Stimulated activated effector memory CD8-positive, alpha-beta T cell treated with anti-CD3 and anti-CD28 coated beads, Interleukin-12 subunit alpha, Interleukin-12 subunit beta, amount 100 ng/mL, for 72 hours (primary cell): ENCODE measurements around the gene DOCK9.
"Not testable (repeated sequence)": the region's sequence is repeated elsewhere in the genome, so short reads cannot be mapped to it uniquely, and the experiment has no call there.

Experiments used
- ATAC-seq: fragments of 150-1000 bp; cut with Tn5 transposase; 2 replicates; pipeline ENCODE4 v1.10.0; 2021
- DNase-seq, 2 donors: peaks; one replicate each; pipeline ENCODE4 v3.0.0; 2021 to 2022; ENCODE audit warnings: low spot score in 2 of 2
- H3K27ac Mint-ChIP-seq: one replicate; pipeline ENCODE4 v1.8.0; 2022; ENCODE audit warnings: mild to moderate bottlenecking, mixed read lengths
- H3K36me3 Mint-ChIP-seq: one replicate; pipeline ENCODE4 v1.8.0; 2022; ENCODE audit warnings: mild to moderate bottlenecking, mixed read lengths
- H3K4me1 Mint-ChIP-seq: one replicate; pipeline ENCODE4 v1.8.0; 2022; ENCODE audit warnings: mixed read lengths
- H3K4me3 Mint-ChIP-seq: one replicate; pipeline ENCODE4 v1.8.0; 2022; ENCODE audit warnings: mild to moderate bottlenecking, mixed read lengths
- H3K9me3 Mint-ChIP-seq: one replicate; pipeline ENCODE4 v1.8.0; 2022; ENCODE audit warnings: mixed read lengths

DOCK9 gene

DNA sequence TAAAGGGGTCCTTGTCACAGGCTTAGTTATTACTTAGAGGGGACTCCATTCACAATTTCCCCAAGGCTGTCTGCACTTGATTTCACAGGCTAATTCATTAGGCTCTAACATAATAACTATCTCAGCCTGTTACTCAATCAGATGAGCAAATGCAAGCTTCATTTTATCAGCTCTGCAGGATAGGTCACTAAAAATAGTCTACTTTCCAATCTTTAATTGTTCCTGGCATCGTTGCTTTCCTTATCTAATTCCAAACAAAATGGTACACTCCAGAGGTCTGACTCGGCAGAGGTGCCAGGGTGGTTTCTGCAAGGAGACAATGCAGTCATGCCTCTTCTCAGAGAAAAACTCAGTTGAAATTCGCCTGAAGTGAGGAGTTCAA lies 155.6 kb downstream of the DOCK9 start:
- Mint-ChIP-seq H3K4me3 (no peak overlapping the region), H3K36me3 (peaks cover 47% of the 10 kb centered on the region), H3K27ac (no peak overlapping the region), H3K4me1 (no peaks in the 10 kb centered on the region), H3K9me3 (no peaks in the 10 kb centered on the region)
- ATAC-seq = no peak
- DNase-seq = peak in 1 of 2 donors; percentile 10

DNA sequence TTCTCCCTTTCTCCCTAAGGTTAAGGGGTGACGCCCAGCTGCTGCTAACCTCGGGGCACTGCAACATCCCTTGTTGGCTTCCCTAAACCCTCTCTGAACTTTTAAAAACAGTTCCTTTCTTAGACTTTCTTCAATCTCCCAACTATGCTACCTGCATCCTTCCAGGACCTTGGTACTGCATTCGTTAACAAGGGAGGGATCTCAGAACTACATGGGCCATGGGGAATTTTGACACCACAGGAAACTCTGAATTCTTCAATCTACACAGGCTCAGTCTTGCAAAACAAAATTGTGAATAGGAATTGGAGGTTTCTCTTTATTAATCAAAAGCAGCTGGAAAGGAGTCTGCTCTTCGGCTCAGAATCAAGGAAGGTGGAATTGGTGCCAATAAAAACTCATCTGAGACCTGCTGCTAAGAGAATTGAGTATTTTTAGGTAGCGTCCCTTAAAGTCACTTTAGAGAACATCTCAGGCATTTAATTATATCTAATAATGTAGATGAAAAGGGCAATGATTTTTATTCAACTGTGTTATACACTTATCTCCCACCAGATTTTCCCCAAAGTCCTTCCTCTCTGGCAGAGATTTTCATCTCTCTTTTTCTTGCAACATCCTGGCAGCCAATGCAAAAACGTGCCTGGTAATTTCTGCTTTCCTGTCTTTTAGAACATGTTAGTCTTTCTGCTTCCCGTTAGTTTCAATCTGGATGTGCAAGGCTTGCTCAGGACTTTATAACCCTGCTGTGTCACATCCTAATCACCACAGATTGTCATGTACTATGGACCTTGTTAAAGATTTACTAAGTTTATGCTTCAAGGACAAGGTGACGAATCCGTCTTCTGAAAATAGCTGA lies 156.3 kb downstream of the DOCK9 start:
- H3K27ac Mint-ChIP-seq = no peak overlapping the region
- no peaks in the 10 kb centered on the region for H3K4me1 Mint-ChIP-seq
- H3K4me3 Mint-ChIP-seq = no peak overlapping the region
- peaks cover 53% of the 10 kb centered on the region for H3K36me3 Mint-ChIP-seq
- H3K9me3 Mint-ChIP-seq = no peaks in the 10 kb centered on the region
- DNase-seq (peak in 1 of 2 donors; percentile 13), ATAC-seq (no peak)

DNA sequence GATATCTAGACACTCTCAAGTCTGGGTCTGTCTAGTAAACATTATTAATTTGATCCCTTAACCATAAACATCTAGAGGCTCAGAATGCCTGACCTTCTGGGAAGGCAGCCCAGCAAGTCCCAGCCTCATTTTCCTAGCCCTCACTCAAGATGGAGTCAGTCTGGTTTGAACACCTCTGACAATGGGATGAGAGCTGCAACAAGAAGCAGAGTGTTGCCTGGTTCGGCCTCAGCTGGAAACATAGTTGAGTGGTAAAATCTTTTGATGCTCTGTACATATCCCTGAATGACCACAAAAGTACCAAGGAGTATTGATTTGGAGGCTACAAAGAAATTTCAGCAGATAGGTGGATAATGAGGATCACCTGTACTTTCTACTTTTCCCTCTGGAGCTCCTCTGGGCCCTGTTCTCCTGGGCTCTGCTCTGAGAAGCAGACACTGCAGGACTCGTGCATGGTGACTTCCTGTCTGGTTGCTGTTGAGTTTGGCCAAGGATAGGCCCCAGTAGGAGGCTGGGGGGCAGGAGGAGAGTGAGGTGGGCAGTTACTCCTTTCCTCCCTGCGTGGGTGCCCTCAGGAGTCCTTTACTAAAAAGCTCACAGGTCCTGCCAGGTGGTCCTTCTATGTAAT lies 157.0 kb downstream of the DOCK9 start:
- H3K27ac Mint-ChIP-seq = no peak overlapping the region
- no peak for ATAC-seq
- peak in 1 of 2 donors; percentile 25 for DNase-seq
- no peak overlapping the region for H3K4me3 Mint-ChIP-seq
- no peaks in the 10 kb centered on the region for H3K9me3 Mint-ChIP-seq
- H3K4me1 Mint-ChIP-seq = peaks cover 5% of the 10 kb centered on the region
- H3K36me3 Mint-ChIP-seq = peaks cover 54% of the 10 kb centered on the region

DNA sequence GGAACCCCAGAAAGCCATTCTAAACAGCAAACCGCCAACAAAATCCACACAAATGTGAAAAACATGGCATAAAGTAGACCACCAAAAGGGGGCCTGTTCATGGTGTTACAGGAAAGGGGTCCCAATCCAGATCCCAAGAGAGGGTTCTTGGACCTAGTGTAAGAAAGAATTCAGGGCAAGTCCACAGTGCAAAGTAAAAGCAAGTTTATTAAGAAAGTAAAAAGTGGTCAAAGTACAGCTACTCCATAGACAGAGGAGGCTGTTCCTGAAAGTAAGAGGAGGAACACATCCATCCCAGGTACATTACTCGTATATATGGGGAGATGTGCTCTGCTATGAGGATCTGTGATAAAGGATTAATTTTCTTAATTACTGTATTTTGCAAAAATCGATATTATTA lies 157.6 kb downstream of the DOCK9 start:
- Mint-ChIP-seq H3K9me3 (no peaks in the 10 kb centered on the region), H3K36me3 (peaks cover 49% of the 10 kb centered on the region), H3K4me3 (no peak overlapping the region), H3K27ac (no peak overlapping the region), H3K4me1 (peaks cover 5% of the 10 kb centered on the region)
- ATAC-seq (no peak), DNase-seq (no peak)

DNA sequence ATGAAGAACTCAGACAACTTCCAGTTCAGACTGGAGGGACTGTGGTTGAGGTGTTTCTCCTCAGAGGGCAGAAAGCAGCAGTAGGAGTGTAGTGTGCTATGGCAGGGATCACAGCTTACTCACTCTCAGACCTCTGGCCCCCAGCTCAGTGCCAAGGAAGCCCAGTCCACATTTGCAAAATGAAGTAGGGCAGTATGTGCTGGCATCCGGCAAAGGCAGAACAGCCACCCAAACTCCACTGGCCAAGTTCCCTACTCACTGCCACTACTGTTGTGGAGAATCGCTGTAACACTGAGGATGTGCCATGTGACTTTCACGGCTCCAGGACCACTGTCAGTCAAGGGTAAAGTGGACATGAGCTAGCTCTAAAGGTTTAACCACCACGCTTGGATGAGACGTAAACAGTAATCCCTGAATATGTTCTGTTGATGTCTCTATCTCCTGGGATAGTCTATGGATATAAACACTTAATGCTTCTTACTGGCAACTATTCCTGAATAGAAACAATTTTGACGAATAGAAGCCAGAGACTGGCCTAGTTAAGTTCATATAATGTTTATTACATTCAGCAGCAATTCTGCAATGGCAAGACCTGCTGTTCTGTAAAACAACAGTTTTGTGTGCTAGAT lies 158.4 kb downstream of the DOCK9 start:
- Mint-ChIP-seq H3K27ac (no peak overlapping the region), H3K4me3 (no peak overlapping the region), H3K36me3 (peaks cover 41% of the 10 kb centered on the region), H3K9me3 (no peaks in the 10 kb centered on the region), H3K4me1 (peaks cover 5% of the 10 kb centered on the region)
- ATAC-seq (no peak), DNase-seq (no peak)

DNA sequence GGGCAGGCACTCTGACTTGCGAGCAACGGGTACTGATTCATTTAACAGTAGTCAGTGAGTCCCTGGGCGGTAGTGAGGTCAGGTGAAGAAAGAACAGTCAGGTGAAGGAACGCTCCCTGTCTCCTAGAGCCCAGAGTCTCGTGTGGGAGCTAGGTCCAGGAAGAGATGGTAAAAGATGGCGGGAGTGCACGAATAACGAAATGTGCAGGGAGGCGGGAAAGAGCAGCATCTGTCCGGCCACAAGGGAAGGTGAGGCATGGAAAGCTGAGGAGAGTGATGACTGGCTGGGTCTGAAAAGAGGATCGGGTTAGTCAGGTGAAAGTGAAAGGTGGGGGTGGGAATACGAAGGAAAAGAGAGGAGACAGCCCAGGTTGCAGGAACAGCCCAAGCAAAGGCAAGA lies 161.5 kb downstream of the DOCK9 start:
- no peak for ATAC-seq
- peaks cover 5% of the 10 kb centered on the region for H3K4me1 Mint-ChIP-seq
- H3K36me3 Mint-ChIP-seq = peaks cover 14% of the 10 kb centered on the region
- H3K27ac Mint-ChIP-seq = no peak overlapping the region
- DNase-seq = peak in 1 of 2 donors; percentile 34
- H3K9me3 Mint-ChIP-seq = no peaks in the 10 kb centered on the region
- no peak overlapping the region for H3K4me3 Mint-ChIP-seq

DNA sequence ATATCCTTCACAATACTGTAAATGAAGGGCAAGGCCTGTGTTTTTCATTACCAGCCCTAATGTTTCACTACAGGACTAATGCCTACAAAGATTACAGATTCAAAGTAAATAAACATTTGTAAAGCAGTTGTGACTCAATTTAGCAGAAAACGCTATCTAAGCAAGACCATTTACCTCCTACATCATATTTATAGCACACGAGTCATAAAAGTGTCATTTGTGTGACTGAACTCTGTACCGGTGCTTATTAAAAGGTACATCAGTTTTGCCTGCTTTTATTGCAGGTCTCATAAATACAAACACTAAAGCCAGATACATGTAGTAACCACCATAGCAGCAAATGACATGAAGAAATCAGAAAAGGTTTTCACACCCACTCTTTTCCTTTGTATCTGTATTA lies 163.9 kb downstream of the DOCK9 start:
- Mint-ChIP-seq H3K9me3 (no peaks in the 10 kb centered on the region), H3K4me3 (no peak overlapping the region), H3K4me1 (peaks cover 5% of the 10 kb centered on the region), H3K36me3 (peaks cover 21% of the 10 kb centered on the region), H3K27ac (no peak overlapping the region)
- ATAC-seq (peak; percentile 76), DNase-seq (no peak)

DNA sequence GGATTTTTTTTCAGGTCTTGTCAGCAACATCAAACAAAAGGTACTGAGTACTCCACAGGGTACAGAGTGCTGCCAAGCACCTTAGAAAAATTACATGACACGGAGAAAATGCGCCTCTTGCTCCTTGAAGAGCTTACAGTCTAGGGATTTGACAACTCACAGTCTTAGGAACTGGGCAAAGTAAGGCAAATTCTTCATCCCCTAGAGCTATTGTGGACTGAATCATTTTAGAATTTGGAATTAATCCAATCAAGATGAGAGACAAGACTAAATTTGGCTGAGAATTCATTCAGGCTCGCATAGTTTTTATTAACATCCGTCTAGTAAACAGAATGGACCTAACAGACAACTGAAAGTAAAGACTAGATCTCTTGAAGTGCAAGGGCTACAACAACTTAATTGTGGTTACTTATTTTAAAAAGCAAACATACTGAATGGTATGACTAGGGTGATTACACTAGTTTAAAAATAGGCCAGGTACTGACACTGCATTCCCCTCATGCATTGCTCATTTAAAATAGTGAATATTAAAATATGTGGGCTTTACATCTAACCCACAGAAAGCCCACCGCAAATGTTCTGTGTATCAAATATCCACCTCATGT lies 165.6 kb downstream of the DOCK9 start:
- not testable (repeated sequence) for ATAC-seq, H3K4me3 Mint-ChIP-seq, H3K4me1 Mint-ChIP-seq, H3K27ac Mint-ChIP-seq, DNase-seq, H3K9me3 Mint-ChIP-seq
- peaks cover 26% of the 10 kb centered on the region for H3K36me3 Mint-ChIP-seq

DNA sequence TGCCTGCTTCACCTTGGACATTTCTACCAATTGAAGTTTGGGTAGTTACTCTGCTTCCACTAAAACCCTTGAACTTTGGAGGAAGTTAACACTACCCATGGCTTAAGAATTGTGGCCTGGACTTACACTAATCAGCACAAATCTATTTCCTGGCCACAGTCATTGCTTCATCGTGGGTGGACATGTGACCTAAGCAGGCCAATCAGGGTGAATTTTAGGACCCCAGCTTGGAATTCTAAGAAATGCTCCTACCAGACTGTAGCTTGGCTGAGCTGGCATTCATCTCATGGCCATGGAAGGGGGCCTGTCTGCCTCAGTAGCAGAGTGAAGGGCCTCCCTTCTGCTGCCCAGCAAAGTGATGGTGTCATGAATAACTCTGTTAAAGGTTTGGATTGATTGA lies 167.1 kb downstream of the DOCK9 start:
- DNase-seq (no peak), ATAC-seq (no peak)
- Mint-ChIP-seq H3K4me1 (no peaks in the 10 kb centered on the region), H3K36me3 (peaks cover 34% of the 10 kb centered on the region), H3K4me3 (no peak overlapping the region), H3K27ac (no peak overlapping the region), H3K9me3 (no peaks in the 10 kb centered on the region)

DNA sequence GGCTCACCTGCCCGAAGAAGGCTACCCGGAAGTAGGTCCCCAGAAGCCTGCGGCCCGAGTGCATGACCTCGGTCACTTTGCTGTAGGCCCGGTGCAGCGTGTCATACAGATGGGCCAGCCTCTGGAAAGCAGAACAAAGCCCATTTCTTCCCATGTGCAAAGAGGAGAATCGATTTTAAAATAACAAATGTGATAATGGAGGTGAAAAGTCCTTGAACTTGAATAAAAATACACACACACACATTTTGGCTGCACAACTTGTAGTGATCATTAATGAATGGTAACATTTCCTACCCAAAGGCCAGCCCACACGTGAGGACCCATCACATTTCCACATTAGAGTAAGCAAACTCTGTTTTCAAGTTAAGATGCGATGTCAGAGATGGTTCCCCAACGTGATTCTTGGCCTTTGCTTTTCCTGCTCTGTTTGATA lies 168.5 kb downstream of the DOCK9 start:
- no peak overlapping the region for H3K4me3 Mint-ChIP-seq
- no peaks in the 10 kb centered on the region for H3K9me3 Mint-ChIP-seq
- ATAC-seq (no peak), DNase-seq (peak in 1 of 2 donors; percentile 22)
- H3K27ac Mint-ChIP-seq = no peak overlapping the region
- H3K36me3 Mint-ChIP-seq = peaks cover 48% of the 10 kb centered on the region
- H3K4me1 Mint-ChIP-seq = no peaks in the 10 kb centered on the region

DNA sequence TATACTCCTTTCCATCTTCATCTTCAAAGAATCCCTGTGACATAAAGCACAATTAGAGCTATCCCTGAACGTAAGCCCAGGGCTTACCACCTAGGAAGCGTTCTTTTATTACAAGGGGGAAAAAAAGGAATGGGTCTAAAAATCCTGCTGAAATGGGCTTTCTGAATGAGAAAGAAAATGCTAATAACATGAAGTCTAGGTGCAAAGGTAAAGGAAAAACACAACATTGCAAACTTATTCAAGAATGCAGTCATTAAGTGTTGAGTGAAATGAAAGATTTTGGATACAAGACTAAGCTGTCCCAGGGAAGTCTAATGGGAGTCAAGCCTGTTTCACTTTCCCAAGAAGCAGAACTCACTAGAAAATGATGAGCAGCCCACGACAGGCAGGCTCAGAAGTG lies 170.1 kb downstream of the DOCK9 start:
- Mint-ChIP-seq H3K4me3 (no peak overlapping the region), H3K36me3 (peaks cover 55% of the 10 kb centered on the region), H3K4me1 (no peaks in the 10 kb centered on the region), H3K9me3 (no peaks in the 10 kb centered on the region), H3K27ac (no peak overlapping the region)
- no peak for ATAC-seq
- DNase-seq = no peak

DNA sequence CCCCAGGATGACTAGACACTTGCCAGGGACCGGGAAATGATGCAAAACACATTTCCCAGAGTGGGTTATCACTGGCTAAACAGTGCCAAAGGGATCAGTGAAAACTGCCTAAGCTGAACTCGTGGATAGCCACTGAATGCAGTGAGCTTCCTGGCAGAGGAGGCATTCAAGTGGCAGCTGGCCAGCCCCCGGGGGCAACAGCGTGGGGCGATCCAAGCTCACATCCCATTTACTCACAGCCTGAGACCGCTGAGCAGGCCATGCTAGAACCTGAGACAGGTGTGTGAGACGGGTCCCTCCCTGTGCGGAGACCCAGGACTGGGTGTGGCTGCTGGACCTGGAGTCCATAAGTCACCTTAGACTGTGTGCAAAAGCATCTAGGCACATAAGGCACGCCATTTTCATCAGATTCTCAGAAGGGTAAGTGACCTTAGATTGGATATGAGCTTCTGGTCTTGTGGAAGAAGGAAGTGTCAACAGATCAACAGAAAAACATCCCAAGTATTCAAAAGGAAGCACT lies 173.5 kb downstream of the DOCK9 start:
- Mint-ChIP-seq H3K4me3 (no peak overlapping the region), H3K27ac (no peak overlapping the region), H3K4me1 (no peaks in the 10 kb centered on the region), H3K9me3 (no peaks in the 10 kb centered on the region), H3K36me3 (peaks cover 65% of the 10 kb centered on the region)
- ATAC-seq = no peak
- no peak for DNase-seq

DNA sequence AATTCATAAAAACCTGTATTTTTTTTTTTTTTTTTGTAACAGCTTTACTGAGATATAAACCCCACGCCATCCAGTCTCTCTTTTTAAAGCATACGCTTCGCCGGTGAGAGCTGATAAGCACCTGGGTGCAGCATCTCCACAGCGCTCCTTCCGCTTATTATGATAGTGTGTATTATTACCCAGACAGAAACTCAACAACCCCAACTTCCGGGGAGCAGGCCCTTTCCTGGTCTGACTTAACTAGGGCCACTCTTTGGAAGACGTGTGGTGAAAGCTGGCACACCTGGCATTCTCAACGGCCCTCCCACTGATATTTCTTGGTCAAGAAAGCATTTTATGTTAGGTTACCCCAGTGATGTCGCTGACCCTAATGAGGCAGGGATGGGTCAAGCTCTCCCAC lies 173.9 kb downstream of the DOCK9 start:
- H3K4me3 Mint-ChIP-seq = no peak overlapping the region
- peaks cover 65% of the 10 kb centered on the region for H3K36me3 Mint-ChIP-seq
- no peaks in the 10 kb centered on the region for H3K4me1 Mint-ChIP-seq
- H3K9me3 Mint-ChIP-seq = no peaks in the 10 kb centered on the region
- H3K27ac Mint-ChIP-seq = no peak overlapping the region
- DNase-seq = no peak
- ATAC-seq = no peak

DNA sequence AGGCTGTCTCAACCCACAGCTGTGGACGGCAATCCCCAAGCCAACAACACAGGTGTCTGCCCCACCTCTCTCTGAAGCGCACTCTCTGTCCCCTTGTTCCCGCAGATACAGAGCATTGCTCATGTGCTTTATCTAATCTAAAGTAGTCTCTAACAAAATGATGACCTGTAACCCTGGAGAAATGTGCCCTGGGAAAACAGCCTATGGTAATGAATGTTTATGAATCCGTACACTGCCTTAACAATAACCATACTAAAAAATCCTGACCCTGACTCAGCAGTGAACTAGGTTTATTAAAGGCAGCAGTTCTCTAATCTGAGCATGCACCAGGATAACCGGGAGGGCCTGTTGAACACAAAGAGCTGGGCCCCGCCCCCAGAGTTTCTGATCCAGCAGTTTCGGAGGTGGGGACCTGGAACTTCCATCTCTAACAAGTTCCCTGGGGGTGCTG lies 174.7 kb downstream of the DOCK9 start:
- H3K36me3 Mint-ChIP-seq = peaks cover 64% of the 10 kb centered on the region
- H3K4me3 Mint-ChIP-seq = no peak overlapping the region
- no peak overlapping the region for H3K27ac Mint-ChIP-seq
- H3K4me1 Mint-ChIP-seq = peaks cover 3% of the 10 kb centered on the region
- no peaks in the 10 kb centered on the region for H3K9me3 Mint-ChIP-seq
- DNase-seq = no peak
- ATAC-seq = no peak

DNA sequence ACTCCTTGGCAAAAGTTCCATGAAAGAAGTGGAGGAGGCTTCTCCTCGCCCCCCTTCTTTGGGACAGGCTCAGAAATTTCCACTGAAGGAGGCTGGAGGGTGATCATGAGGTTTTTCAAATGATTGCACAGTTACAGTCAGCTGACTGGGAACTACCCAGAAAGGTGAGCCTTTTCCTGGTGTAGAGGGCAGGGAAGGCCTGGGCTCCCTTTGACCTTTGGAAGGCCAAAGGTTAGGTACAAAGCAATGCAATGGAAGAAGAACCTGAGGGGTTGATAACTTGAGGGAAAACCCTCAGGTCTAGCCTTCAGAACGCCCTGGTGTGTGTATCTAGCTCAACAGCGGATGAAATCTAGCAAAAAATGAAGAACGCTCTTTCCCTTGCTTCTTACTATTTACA lies 175.3 kb downstream of the DOCK9 start:
- no peak for ATAC-seq
- no peak overlapping the region for H3K4me3 Mint-ChIP-seq
- no peak for DNase-seq
- peaks cover 64% of the 10 kb centered on the region for H3K36me3 Mint-ChIP-seq
- H3K27ac Mint-ChIP-seq = no peak overlapping the region
- H3K4me1 Mint-ChIP-seq = peaks cover 4% of the 10 kb centered on the region
- H3K9me3 Mint-ChIP-seq = no peaks in the 10 kb centered on the region
